Cerebellar nuclear complex (tissue), 1 donor: ENCODE data around the gene LAMA2.

ENCODE experiments used
- DNase-seq, 2 experiments: peaks; one replicate each; lab custom pipeline; 2025; lab: John Stamatoyannopoulos, UW

The LAMA2 gene

DNA sequence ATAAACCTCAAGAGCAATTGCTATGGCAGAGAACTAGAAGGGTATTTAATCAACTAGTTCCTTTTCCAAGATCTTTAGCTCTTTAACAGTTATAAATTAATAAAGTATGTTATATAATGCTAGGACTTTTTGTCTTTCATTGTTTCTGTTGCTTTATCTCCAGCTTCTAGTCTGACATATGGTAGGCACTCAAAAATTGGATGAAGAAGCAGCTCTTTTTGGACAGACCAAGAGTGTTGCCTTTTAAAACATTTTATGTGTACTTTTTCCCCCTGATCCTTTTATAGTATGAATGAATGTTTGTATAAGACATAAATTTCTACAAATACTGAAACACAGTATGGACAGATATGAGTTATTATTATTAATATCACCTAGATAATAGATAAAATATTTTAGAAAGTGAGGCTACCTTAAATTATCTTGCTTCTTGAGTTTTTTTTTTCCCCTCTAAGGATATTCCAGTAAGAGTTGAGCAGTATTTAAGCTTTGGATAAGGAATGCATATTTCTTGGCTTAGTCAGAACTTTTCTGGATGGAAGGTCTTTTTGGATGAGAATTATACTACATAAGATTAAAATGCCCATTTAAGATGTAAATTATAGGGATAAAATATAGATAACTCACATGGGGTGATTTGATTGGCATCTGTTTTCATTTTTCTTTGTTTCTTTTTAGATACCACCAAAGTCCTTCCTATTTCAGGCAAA lies 16.6 kb downstream of the LAMA2 start:
- no peak for DNase-seq

DNA sequence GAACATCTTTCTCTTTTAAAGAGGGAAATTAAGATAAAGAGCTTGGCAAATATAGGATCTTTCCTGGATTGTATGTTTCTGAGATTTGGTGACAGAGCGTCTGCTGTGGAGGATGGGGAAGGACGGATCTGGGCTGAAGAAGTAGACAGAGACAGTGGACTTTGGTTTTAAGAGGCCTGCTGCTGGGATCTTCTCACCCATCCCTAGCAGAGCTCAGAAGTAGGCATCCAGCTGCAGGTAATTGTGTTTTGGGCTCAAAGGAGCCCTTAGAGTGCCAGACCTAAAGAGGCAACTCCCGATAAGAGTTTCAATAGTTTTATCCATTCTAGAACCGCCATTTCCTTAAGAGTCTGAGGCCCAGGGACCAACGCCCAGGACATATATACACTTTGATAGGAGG lies 20.8 kb downstream of the LAMA2 start:
- DNase-seq, result no peak

DNA sequence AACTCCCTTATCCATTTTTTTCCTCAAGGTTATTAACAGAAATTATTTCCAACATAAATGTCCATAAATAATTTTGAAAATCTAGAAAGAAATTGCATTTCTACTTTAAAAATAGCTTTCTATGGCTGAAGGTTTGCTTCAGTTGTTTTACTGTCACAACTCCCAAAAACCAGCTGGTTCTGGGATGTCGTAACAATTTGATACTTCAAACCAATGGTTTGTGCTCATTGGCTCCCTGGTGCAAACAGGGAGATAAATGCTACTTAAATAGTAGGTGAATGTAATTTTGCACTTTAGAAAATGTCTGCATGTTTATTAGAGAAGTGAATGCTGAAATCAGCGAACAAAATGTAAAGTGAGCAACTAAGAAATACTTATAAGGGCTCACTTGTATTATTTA lies 31.1 kb downstream of the LAMA2 start:
- DNase-seq, result no peak

DNA sequence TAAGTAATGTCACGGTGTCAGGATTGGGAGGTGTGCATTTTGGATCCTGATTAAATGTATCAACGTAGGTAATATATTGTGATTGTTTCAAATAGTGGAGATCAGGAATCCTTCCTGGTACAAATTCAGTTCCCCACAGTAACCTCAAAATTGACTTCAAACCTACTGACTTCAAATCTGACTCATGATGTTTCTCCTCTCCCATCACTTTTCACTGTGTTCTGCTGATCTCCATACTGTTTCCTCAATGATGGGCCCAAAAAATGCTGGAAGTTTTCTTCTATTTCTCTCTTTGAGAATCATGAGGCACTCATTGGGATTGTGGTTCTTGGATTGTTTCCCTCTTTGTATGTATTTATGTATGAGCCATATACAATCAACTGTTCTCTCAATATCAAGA lies 35.9 kb downstream of the LAMA2 start:
- DNase-seq, result no peak

DNA sequence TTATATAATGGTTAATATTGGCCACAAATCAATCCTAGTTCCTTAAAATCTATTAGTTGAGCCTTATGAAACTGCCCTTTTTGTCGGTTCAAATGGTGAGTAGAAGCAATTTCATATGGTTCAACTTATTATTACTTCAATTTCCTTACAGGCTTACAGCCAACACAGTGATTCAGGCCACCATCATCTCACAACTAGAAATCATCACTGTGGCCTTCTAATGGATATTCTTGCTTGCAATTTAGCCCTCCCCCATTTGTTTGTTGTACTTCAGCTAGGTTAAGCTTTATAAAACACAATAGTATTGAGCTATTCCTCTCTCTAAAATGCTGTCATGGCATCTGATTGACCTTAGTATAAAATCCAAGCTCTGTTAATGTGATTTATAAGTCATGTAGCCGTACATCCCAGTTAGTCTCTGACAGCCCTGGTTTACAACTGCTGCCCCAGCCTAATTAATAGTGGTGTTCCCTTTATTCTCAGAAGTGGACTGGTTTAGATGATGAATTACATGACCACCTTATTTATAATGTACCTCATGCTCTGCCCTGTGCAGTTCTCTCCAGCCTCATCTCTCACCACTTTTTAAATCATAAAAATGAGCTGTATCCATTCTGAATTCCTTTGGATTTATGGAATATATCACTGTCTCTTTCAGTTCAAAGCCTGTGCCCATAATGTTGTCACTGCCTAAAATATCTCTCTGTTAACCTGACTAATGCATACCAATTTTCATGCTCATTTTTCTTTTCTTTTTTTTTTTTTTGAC lies 36.7 kb downstream of the LAMA2 start:
- DNase-seq, result no peak

DNA sequence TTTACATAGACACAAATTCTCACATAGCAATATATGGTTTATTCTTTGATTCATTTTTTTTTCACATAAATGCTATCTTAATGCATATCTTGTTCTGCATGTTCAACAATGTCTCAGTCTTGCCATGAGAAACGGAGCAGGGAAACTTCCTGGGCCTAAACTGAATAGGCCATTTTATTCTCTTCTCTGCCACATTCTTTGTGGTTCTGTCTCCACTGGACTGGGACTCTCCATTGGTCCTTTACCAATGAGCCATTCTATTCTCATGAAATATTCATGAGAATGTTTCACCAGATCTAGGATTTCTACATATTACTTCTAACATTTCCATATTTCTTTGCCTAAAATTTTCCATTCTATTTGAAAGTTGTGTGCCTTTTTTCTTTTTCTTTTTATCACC lies 42.8 kb downstream of the LAMA2 start:
- DNase-seq, result no peak

DNA sequence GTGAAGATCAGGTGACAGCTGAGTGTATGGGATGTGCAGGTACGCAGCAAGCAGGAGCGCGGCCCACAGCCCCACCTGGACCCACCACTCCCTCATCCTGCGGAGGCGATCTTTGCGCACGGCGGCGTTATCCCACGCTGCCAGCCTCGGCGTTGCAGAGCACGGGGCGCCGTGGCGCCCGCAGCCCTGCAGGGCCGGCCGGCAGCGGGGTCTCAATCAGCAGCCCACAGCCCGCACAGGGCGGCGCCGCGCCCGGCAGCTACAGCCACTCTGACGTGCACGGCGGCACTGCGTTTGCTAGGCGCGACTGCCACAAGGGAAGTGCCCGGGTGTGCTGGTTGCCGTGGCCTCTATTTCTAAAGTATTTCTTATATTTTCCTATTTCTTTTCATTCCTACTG lies 46.9 kb downstream of the LAMA2 start:
- DNase-seq, result no peak

DNA sequence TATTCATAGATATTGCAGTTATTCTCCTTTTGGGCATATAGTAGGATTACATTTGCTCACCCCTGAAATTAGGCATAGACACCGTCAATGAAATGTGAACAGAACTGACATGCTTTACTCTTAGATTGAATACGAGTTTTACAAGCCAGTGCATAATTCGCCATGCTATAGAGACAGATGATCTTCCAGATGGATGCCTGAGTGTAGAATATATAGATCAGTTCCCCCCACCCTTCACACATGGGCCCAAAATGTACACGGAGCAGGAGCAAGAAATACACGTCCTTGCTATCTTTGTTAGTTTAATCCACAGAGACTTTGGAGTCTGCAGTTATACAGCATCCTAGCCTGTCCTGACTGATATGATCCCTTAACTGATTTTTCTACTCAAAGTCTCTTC lies 47.4 kb downstream of the LAMA2 start:
- DNase-seq, result no peak

DNA sequence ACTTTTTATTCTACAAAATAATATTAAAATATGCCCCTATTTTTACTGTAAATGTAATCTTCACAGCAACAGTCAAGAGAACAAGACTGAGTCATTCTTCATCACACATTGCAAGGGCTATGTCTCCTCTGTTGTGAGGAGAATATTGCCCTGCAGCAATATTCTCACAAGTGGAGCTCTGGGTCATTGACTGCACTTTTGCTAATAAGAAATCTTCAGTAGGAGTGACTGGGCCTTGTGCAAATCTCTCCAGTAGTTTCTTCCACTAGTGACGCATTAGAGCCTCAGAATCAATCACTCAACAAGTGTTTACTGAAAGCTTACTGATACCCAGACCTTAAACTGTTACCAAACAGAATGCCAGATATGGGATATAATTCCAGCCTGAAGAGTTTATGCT lies 49.1 kb downstream of the LAMA2 start:
- DNase-seq, result no peak

DNA sequence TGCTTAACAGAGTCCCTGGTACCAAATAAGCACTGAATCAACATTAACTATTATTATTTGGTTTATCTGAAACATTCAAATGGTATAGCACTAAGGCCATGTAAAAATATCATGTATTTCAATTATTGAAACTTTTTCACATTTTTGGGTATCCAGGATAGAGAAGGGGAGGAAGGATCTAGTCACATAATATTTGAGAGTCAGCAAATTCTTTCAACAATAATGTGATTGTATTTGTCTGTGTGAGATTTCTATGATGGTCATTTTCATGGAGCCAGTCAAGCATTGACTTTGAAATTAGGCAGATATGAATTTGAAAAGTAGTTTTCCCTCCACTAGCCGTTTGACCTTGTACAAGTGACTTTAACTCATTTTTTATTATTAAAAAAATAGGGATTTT lies 67.9 kb downstream of the LAMA2 start:
- DNase-seq, result no peak

DNA sequence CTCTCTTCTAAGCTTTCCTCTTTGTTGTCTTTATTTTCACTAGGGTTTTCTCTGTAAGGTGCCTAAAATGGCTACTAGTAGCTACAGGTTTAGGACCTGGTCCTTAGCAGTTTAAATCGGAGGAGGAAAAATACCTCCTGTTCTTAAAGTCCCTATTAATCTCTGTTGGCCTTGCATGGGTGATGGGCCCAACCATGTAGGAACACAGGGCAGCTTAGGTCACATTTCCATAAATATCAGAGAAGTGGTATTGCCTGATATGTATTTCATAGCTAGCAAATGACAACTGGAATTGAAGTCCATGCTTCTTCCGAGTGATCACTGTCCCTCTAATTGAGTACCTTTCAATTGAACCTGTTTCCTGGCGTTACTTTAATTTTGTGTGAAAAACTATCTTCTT lies 70.0 kb downstream of the LAMA2 start:
- DNase-seq, result no peak

DNA sequence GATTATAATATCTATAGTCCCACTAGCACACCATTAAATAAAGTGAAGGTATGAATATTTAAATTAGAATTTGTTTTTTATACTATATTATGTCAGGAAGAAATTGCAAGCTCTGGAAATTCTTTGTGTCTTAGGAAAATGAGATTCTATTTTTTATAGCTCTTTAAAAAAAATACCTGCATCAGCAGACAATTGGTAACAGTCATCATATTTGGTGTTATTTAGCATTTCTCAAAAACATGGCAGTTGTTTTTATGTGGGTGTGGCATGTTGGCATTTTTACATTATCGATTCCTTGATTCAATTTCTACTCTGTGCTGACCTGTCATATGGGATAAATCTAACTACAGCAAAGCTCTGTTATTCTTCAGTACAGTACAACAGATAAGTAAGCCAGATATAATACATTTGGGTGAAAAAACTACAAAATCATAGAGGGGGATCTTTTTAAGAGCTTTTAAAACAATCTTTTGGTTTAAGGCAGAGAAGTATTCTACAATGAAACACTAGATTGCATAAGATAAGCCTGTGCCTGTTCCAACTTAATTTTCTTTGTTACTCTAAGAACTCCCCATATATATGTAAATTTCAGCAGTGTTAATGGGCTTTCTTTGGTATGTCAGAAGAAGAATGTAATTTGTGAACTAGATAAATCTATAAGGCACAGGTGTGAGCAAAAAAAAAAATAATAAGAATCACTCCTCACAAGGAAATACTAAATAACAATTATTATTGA lies 71.5 kb downstream of the LAMA2 start:
- no peak for DNase-seq

DNA sequence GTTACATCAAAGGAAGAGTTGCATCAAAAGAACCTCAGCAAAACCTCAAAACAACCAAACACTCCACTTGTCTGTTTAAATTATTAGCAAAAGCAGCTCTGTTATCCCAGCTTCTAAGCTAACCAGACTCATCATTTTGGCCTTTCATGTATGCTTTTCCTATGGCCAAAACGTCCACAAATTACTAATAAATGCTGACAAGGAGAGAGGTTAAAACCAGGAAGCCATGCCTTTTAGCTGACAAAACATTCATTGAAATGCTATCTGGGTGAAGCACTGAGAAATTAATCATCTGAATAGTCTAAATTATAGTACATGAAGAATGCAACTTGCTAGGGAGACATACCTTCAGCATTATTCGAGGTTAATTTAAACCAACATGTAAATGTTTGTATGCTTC lies 80.6 kb downstream of the LAMA2 start:
- DNase-seq, result no peak

DNA sequence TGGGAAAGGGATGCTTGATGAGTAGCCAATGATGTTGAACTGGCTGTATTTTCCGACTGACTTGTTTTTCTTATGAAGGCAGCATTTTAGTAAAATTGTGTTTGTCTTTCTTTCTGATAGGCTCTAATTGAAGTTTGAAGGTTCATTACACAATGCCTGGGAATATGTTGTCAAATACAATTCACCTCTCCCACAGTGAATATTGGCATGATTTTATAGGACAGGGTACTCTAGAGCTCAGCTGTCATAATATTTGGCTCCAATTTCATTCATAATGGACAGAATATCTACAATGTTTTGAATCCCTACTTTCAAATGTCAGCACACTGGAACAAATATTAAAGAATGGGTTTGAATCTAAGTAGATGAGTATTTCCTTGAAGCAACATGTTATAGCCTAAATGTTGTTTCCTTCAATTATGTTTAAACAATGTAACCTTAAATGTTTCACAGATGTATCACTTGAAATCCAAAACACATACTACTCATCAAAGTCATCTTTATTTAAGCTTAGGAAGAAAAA lies 81.4 kb downstream of the LAMA2 start:
- no peak for DNase-seq

DNA sequence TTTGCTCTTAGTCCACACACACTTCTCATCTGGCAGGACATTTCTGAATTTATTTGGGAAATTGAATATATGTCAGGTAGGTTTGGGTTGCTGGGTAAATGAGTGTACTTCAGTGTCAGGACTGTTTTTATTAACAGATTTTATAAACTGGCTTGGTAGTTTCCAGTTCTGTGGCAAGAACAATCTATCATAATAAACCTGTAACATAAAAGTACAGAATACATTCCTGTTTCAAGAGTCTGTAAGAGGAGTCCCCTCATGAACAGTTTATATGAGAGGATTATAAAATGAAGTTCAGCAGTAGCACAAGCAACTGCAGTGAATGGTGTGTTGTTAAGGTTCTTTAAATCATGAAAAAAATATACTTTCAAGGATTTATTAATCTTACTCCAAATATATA lies 81.8 kb downstream of the LAMA2 start:
- DNase-seq, result no peak

DNA sequence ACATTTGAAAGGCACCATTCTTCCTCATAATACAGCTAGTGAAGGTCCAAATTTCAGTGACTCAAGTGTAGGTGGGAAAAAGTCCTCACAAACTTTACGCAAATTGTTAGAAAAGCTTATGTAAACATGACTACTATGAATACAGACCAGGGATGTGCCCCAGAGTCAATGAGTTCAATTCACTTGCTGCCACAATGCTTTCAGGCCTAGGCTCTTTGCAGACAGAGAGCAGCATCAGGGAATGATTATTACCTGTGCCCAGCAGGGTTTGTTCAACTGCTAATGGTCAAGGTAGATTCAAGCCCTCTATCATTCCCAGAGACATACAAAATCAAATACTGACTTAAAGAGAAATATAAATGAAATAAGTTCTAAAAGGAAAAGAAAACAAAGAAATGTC lies 84.0 kb downstream of the LAMA2 start:
- no peak for DNase-seq

DNA sequence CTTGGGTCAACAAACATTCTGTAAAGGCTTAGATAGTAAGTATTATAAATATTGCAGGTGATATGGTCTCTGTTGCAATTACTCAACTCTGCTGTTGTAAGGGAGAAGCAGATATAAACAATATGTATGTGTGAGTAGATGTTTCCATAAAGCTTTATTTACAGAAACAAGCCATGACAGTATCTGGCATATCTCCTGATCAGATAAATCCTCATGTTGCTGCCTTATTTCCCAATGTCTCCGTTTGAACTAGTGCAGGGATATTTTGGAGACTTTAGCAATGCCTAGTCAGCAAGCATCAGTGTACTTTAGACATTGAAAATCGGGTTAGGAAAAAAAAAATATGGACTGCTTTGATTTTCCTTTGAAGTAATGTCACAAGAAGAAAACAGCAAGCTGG lies 96.1 kb downstream of the LAMA2 start:
- no peak for DNase-seq

DNA sequence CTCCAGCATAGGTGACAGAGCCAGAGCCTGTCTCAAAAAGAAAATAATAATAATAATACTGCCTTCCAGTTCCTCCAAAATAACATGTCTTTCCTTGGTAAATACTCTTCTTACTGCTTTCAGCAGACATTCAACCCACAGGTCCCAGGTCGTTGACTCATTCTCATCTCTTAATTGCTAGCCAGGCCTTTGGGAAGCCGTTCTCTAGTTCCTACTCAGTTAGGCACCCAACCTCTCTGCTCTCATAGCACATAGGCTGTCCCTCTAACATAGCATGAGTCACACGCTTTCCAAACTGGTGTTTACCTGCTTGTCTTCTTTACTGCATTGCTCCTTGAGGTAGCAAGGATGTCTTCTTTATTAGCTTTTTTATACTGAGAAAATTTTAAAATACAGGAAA lies 98.8 kb downstream of the LAMA2 start:
- no peak for DNase-seq

DNA sequence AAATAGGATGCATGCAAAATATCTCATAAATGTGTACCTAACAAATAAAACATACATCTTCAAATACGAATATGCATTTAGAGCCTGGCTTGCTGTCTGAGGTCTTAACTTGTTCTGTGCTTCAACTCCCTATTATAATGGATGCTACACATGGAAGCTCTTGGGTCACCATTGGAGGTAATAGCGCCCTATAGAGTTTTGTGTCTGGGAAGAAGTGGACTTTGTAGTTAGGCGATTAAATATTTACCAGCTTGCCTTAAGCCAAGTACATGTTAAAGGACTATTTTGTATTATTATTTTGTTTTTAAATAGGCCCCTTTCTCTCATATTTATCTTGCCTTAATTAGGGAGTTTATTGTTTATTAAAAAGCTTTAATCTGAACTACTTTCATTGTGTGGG lies 107.4 kb downstream of the LAMA2 start:
- no peak for DNase-seq

DNA sequence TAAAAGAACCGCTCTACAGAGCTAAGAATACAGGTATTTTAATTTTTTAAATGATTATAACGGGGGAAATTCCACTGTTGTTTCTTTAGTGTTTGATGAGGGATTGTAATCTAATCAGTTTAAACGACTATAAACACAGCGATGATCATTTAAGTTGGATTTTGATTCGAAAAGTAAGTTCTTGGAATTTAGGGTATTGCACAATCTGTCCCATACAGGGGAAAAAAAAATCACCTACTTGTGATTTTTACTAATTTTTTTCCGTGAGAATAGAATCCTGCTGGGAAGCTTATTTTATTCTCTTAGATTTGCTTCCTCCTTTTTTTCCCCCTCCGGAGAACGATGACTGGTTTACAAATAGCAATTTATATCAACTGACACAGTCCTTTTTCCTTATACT lies 108.0 kb downstream of the LAMA2 start:
- no peak for DNase-seq

DNA sequence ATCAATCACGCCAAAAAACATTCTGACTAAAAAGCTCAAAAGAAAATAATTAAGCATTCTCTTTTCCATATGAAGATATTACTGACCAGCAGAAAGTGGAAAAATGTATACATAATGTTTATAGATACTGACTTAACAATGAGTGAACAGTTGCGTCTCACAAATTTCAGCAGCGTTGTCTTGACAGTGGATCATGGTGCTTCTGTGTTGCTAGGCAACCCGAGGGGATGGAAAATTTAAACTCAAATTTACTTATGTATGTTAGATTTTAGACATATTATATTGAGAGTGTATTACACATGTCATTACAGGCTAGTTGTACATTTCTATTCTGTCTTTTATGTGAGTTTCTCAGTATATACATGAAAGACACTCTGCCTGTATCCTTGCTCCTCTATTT lies 110.2 kb downstream of the LAMA2 start:
- DNase-seq, result no peak

DNA sequence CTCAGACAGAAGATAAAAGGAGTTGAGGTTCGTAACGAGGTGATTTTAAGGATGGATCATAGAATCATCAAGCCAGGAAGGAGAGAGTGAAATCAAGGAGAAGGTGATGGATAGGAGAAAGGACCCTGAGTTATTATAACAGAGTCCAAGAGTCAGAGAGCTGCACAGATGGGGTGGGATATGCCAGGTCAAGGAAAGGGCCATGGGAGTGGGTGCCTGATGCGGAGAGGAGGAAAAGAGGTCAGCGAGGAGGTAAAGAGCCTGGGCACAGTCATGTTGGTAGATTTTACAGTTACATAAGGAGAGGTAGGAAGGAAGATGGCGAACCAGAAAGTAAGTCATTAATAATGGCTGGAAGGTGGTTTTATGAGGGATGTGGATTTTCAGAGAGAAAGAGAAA lies 114.9 kb downstream of the LAMA2 start:
- DNase-seq, result no peak
